GM19395 (cell line): Measurements from ENCODE around the gene NMU.
"Not testable (repeated sequence)": the region's sequence is repeated elsewhere in the genome, so short reads cannot be mapped to it uniquely, and the experiment has no call there.

Experiments
- ATAC-seq: cut with Tn5 transposase; IDR thresholded peaks from one replicate; pipeline ENCODE4 v1.9.1; 2021; ENCODE audit warnings: mild to moderate bottlenecking, moderate library complexity; ENCODE audit not compliant: unreplicated experiment

NMU gene

DNA sequence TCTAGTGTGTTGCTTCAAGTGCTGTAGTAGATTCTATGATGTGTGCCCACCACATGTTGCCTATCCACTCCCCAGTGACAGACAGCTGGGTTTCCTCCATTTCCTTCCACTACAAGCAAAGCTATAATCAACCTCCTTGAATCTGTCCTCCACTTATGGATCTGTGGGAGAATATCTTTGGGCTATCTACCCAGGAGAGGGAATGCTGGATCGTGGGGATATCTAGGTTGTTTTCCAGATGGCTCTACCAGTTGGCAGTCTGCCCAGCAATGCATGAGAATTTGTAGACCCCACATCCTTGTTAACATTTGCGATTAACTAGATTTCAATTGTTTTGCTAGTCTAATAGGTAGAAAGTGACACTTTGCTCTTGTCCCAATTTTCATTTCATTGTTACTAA lies 10.3 kb downstream of the NMU start:
- ATAC-seq: no peak

DNA sequence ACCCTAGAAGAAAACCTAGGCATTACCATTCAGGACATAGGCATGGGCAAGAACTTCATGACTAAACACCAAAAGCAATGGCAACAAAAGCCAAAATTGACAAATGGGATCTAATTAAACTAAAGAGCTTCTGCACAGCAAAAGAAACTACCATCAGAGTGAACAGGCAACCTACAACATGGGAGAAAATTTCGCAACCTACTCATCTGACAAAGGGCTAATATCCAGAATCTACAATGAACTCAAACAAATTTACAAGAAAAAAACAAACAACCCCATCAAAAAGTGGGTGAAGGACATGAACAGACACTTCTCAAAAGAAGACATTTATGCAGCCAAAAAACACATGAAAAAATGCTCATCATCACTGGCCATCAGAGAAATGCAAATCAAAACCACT lies 12.0 kb downstream of the NMU start:
- not testable (repeated sequence) for ATAC-seq

- ATAC-seq: no peak
Observed at GRCh38 chr4:55618546-55619143, 17.5 kb downstream of the NMU start.

- peak; percentile 100 for ATAC-seq
Observed at GRCh38 chr4:55617587-55618197, 18.4 kb downstream of the NMU start.

DNA sequence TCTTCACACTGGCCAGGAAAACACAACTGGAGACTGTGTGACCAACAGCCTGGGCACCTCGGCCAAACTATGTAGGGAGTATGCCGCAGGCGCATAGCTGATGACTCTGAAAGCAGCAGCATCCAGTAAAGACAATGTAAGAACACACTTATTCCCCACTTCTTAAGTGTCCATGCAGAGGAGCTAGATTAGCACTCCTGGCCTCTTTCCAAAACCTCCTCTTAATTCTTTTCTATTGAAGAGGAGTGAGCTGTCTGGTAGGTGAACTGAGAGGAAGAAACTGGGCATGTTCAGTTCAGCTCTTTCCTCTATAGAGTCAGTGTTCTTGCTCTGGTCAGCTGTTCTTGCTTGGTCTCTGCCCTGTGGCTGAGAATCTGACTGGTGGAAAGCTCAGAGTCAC lies 21.1 kb downstream of the NMU start:
- no peak for ATAC-seq

- ATAC-seq: no peak
Observed at GRCh38 chr4:55613621-55614020, 22.5 kb downstream of the NMU start.

DNA sequence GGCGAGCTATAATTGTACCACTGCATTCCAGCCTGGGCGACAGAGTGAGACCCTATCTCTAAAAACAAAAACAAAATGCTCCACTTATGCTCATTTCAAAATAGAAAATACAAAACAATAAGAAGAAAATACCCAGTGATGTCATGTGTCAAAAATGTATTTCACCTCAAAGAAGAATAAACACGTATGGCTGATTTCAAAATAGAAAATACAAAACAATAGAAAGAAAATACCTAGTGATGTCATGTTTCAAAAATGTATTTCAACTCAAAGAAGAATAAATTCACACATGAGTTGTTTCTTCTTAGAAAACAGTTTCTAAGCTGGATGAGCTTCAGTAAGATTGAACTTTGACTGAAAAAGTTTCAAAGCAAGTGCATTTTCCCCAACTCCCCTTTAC lies 23.8 kb downstream of the NMU start:
- no peak for ATAC-seq

GRCh38 chr4:55611358-55612059 lies 24.6 kb downstream of the NMU start:
- no peak for ATAC-seq

GRCh38 chr4:55610381-55610780 lies 25.7 kb downstream of the NMU start:
- no peak for ATAC-seq

- ATAC-seq: no peak
Observed at GRCh38 chr4:55609393-55609866, 26.7 kb downstream of the NMU start.

GRCh38 chr4:55608591-55608990 lies 27.5 kb downstream of the NMU start:
- ATAC-seq: no peak

DNA sequence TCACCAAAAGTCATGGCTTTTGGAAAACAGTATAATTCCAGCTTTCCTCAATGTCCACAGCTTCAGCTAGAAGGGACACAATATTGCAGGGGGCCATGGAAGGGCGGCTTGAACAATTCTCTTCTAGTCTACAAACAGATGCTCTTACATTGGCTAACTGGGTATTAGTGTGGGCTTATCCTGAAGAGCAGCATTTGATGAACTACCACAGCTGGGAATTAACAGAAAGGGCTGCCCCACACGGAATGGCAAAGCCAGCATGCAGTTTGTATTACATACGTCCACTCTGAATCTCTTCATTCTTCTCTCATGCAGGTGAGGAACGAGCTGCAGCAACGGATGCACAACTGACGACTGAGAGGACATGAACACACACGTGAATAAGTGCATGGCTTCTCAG lies 31.1 kb downstream of the NMU start:
- ATAC-seq: no peak

DNA sequence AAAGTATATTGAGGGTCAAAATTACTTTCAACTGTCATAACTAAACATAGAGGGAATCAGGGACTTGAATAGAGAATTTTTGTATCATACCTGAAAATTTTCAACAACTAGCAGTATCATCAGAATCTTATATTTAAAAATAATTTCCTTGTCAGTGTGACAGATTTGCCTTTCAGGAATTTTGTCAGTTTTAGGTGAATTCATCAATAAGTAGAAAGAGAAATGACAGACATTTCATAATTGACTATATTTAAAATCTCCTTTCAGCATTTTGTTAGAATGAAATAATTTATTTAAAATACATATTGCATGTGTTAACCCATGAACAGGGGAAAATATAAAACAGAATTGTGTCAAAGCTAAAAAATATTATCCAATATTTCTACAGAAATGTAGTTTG lies 35.5 kb downstream of the NMU start:
- ATAC-seq: no peak

DNA sequence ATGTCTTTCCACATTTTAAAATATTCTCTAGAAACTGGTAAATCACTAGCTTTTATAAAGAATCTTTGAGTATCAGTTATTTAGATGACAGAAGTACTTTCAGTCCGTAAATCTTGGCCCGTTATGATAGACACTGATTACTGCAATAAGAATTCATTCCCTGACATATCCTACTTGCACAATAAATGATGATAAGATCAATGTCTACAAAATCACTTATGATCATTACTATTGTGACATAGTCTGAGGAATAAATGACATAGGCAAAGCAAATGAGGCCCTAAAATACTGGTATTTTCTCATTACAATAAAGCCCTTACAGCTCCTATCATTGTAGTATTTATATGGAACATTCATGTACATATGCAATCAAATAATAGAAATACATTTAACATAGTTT lies 37.5 kb downstream of the NMU start:
- no peak for ATAC-seq

- ATAC-seq: no peak
Observed at GRCh38 chr4:55592014-55592413, 44.1 kb downstream of the NMU start, which contains the start of gene PDCL2. Gene PDCL2 (minus strand): TSS chr4:55592245. CDS start chr4:55592109, 136 bp downstream.

- ATAC-seq: no peak
Observed at GRCh38 chr4:55588160-55588559, 47.9 kb downstream of the NMU start.

GRCh38 chr4:55582773-55583172 lies 53.3 kb downstream of the NMU start:
- not testable (repeated sequence) for ATAC-seq

DNA sequence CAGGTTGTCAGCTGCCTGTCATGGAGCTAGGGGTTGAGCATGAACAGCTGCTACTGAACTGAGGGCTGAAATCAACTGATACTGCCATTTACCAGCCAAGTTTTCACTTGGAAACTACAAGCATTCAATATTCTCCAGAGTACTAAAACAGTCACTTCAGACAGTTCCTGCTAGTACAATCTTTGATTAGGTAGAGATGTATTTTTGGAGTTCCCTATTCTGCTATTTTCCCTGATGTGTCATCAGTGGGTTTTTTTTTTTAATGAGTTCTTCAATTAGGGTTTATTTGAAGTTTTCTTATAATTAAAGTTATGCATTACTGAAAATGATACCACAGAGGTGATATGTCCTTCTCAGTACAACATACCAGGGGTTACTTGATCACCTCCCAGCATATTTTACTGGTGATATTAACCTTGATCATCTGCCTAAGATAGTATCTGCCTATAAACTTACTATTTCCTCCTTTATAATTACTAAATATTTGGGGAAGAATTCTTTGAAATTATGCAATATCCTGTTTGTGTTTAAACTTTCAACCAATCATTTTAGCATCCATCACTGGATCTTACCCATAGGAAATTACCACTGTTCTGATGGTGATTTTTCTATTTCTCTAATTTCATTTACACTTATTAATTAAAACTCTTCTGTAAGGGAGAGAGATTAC lies 57.6 kb downstream of the NMU start:
- ATAC-seq: no peak

DNA sequence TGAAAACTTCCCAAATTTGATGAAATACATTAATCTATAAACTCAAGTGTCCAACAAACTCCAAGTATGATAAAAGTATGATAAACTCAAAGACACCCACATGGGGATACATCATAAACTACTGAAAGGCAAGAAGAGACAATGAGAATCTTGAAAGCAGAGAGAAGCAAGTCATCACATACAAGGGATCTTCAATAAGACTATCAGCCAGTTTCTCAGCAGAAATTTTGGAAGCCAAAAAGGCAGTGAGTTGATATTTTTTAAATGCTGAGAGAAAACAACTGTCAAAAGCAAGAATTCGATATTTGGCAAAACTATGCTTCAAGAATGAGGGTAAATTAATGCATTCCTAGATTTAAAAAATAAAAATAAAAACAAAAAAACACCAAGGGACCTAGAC lies 60.6 kb downstream of the NMU start:
- no peak for ATAC-seq

GRCh38 chr4:55574252-55574651 lies 61.8 kb downstream of the NMU start:
- no peak for ATAC-seq

GRCh38 chr4:55571806-55572205 lies 64.3 kb downstream of the NMU start:
- no peak for ATAC-seq
